Stimulated activated naive CD4-positive, alpha-beta T cell (primary cell): ENCODE results near the gene GUCY1A1.

Source experiments
- DNase-seq, 6 experiments: peaks; one replicate each; lab custom pipeline; 2025; lab: John Stamatoyannopoulos, UW

Gene GUCY1A1

GRCh38 chr4:155741546-155741945 is 74.9 kb downstream of the GUCY1A1 start:
- no peak for DNase-seq

- no peak for DNase-seq
Measured at GRCh38 chr4:155742310-155743015, 75.8 kb downstream of the GUCY1A1 start.

- DNase-seq, result no peak
Measured at GRCh38 chr4:155745984-155746383, 79.3 kb downstream of the GUCY1A1 start.

- no peak for DNase-seq
Measured at GRCh38 chr4:155748039-155748438, 81.4 kb downstream of the GUCY1A1 start.

GRCh38 chr4:155749041-155749440 is 82.4 kb downstream of the GUCY1A1 start:
- no peak for DNase-seq

GRCh38 chr4:155751569-155751968 is 84.9 kb downstream of the GUCY1A1 start:
- no peak for DNase-seq

- DNase-seq, result no peak
Measured at GRCh38 chr4:155757745-155758265, 91.2 kb downstream of the GUCY1A1 start.

- peak; percentile 26 to 63 (median 47) for DNase-seq
Measured at GRCh38 chr4:155758481-155759371, 92.1 kb downstream of the GUCY1A1 start, which contains the start of gene GUCY1B1. Gene GUCY1B1 (plus strand): TSS chr4:155759021. CDS start chr4:155759141, 120 bp downstream.

- peak in 1 of 6 experiments; percentile 5 for DNase-seq
Measured at GRCh38 chr4:155759372-155760252, 93.0 kb downstream of the GUCY1A1 start.

GRCh38 chr4:155761047-155761446 is 94.4 kb downstream of the GUCY1A1 start:
- DNase-seq, result no peak

GRCh38 chr4:155761916-155762315 is 95.3 kb downstream of the GUCY1A1 start:
- DNase-seq, result no peak

GRCh38 chr4:155762334-155762733 is 95.7 kb downstream of the GUCY1A1 start:
- DNase-seq, result no peak

GRCh38 chr4:155763551-155763950 is 96.9 kb downstream of the GUCY1A1 start:
- no peak for DNase-seq

- no peak for DNase-seq
Measured at GRCh38 chr4:155765149-155765548, 98.5 kb downstream of the GUCY1A1 start.

GRCh38 chr4:155766622-155767021 is 100.0 kb downstream of the GUCY1A1 start:
- DNase-seq, result no peak

- no peak for DNase-seq
Measured at GRCh38 chr4:155768370-155768769, 101.7 kb downstream of the GUCY1A1 start.

GRCh38 chr4:155769090-155769489 is 102.4 kb downstream of the GUCY1A1 start:
- DNase-seq, result no peak

GRCh38 chr4:155772459-155773195 is 106.0 kb downstream of the GUCY1A1 start:
- no peak for DNase-seq

- no peak for DNase-seq
Measured at GRCh38 chr4:155773196-155773800, 106.7 kb downstream of the GUCY1A1 start.

- DNase-seq, result no peak
Measured at GRCh38 chr4:155774033-155774432, 107.4 kb downstream of the GUCY1A1 start.
